PC-3 (cell line): ENCODE results near the gene AIG1.

Experiments used
- CTCF ChIP-seq: fragments of 300-600 bp; sonication (generic); conservative IDR thresholded peaks from 2 replicates; pipeline ENCODE4 v1.5.1; 2017; ENCODE audit warnings: antibody characterized with exemption, low read depth, mild to moderate bottlenecking, low read length
- EZH2 ChIP-seq: fragments of 300-600 bp; sonication (generic); IDR thresholded peaks from one replicate; pipeline ENCODE4 v1.6.1; 2017; ENCODE audit warnings: antibody characterized with exemption, mild to moderate bottlenecking, low read length; ENCODE audit not compliant: unreplicated experiment
- EZH2phosphoT487 ChIP-seq: fragments of 300-600 bp; sonication (generic); IDR thresholded peaks from 2 replicates; pipeline ENCODE4 v1.6.1; 2018; ENCODE audit warnings: mild to moderate bottlenecking, antibody characterized with exemption, low read length, borderline replicate concordance

DNA sequence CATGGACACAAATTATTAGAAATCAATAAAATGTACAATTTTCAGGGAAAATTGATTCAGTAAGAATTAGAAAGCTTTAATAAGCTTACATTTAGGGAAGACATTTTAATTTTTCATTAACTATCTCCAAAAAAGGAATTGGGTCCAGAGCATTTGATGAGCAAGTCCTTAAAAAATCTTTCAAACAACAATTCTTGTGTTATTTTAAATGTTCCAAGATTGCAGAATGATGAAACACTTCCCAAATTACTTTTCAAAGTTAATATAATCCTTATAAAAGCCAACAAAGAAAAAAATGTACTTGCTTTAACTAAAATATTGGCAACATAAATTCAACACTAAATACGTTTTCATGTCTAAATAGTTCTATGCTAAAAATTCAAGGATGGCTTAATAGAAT is 287.8 kb downstream of the AIG1 start:
- TF ChIP-seq CTCF, result no peak
- TF ChIP-seq EZH2, result no peak
- TF ChIP-seq EZH2phosphoT487, result no peak
